K562 (cell line): Measurements from ENCODE around the gene WIPF2. TPM values are rescaled to one million over a fixed set of nuclear protein-coding genes. Genes with fewer than 3 reads are reported as not detected.

ENCODE experiments used
- PPARD ChIP-seq: fragments of 250-450 bp; sonication (Bioruptor Pico); IDR thresholded peaks from 2 replicates; pipeline ENCODE4 v1.8.0; 2022; ENCODE audit warnings: inconsistent platforms, mild to moderate bottlenecking, moderate library complexity
- SMAD2 ChIP-seq: fragments of 150-350 bp; IDR thresholded peaks from 2 replicates; pipeline ENCODE4 v1.6.1; 2014; ENCODE audit warnings: low read depth, mild to moderate bottlenecking, low read length
- ZHX1 ChIP-seq: fragments of 150-350 bp; conservative IDR thresholded peaks from 2 replicates; pipeline ENCODE4 v1.6.1; 2014; ENCODE audit warnings: low read length
- ZNF311 ChIP-seq: fragments of 250-450 bp; sonication (Bioruptor Pico); IDR thresholded peaks from 2 replicates; pipeline ENCODE4 v1.4.0; 2020; ENCODE audit warnings: mild to moderate bottlenecking, moderate library complexity
- ZNF407 ChIP-seq: fragments of 450-650 bp; IDR thresholded peaks from 2 replicates; pipeline ENCODE4 v1.6.1; 2016; ENCODE audit warnings: low read depth
- ZNF512 ChIP-seq: IDR thresholded peaks from 2 replicates; pipeline ENCODE4 v1.6.1; 2016; ENCODE audit warnings: missing genetic modification characterization, missing compliant biosample characterization
- polyA plus RNA-seq, 8 experiments: library from polyadenylated mRNA; depleted of rRNA in 4 of 8; stranded (reverse) in 5 of 8; unstranded in 3 of 8; fragments of >200 nt; fragmentation: Nextera tagmentation in 2 of 8; fragmentation: Illumina TruSeq in 1 of 8; extraction: Ambion mirVana in 2 of 8; extraction: Trizol in 1 of 8; gene quantifications; 2 replicates each; pipeline versions ENCODE4 v1.2.1 to v1.2.3, GENCODE V29; 2011 to 2014; ENCODE audit warnings: inconsistent platforms in 1 of 8, missing spikeins in 1 of 8
- total RNA-seq, 7 experiments: library from RNA; depleted of rRNA in 6 of 7; stranded (reverse); fragments of >200 nt in 6 of 7; fragmentation: Illumina TruSeq in 2 of 7; extraction: Trizol in 2 of 7; gene quantifications; 2 replicates each; pipeline versions ENCODE4 v1.2.1 to v1.2.3, GENCODE V29; 2011 to 2021; ENCODE audit warnings: low replicate concordance in 1 of 7

Gene WIPF2
- total and polyA plus RNA-seq, 9 of the 15 experiments (the other 6 are each of a cell fraction or from before 2014, with no cell fraction given), result 3.6 to 15.0 (median 5.3) TPM

GRCh38 chr17:40219594-40220338, 662 bp downstream of the WIPF2 start (continued):
- TF ChIP-seq ZNF512, result peak; percentile 35; the same call in 1 of the 2 replicates
- no peak for TF ChIP-seq SMAD2
- TF ChIP-seq ZNF311 (CRISPR knock-in tag), result no peak
- no peak for TF ChIP-seq PPARD (CRISPR knock-in tag)
- peak; percentile 18; the same call in 1 of the 2 replicates for TF ChIP-seq ZNF407
- TF ChIP-seq ZHX1, result no peak
